Activated CD8-positive, alpha-beta memory T cell treated with anti-CD3 and anti-CD28 coated beads for 24 hours (primary cell): ENCODE results near the gene LMBR1.

Source experiments
- DNase-seq: peaks from one replicate; pipeline ENCODE4 v3.0.0-alpha.2; 2020

LMBR1 gene

GRCh38 chr7:156682928-156683327 lies 210.1 kb downstream of the LMBR1 start:
- no peak for DNase-seq

GRCh38 chr7:156680281-156680680 lies 212.7 kb downstream of the LMBR1 start:
- DNase-seq, result no peak

- DNase-seq, result no peak
Observed at GRCh38 chr7:156677374-156678054, 215.5 kb downstream of the LMBR1 start.

- no peak for DNase-seq
Observed at GRCh38 chr7:156676263-156676662, 216.7 kb downstream of the LMBR1 start.

- DNase-seq, result no peak
Observed at GRCh38 chr7:156675721-156676120, 217.3 kb downstream of the LMBR1 start.

GRCh38 chr7:156673902-156674301 lies 219.1 kb downstream of the LMBR1 start:
- no peak for DNase-seq

GRCh38 chr7:156673454-156673853 lies 219.5 kb downstream of the LMBR1 start:
- no peak for DNase-seq

- DNase-seq, result no peak
Observed at GRCh38 chr7:156669035-156669828, 223.8 kb downstream of the LMBR1 start.

GRCh38 chr7:156668130-156668741 lies 224.7 kb downstream of the LMBR1 start:
- no peak for DNase-seq

GRCh38 chr7:156667110-156667426 lies 225.9 kb downstream of the LMBR1 start:
- no peak for DNase-seq

- no peak for DNase-seq
Observed at GRCh38 chr7:156666368-156667109, 226.4 kb downstream of the LMBR1 start.

GRCh38 chr7:156665101-156665500 lies 227.9 kb downstream of the LMBR1 start:
- DNase-seq, result no peak

- no peak for DNase-seq
Observed at GRCh38 chr7:156662277-156662676, 230.7 kb downstream of the LMBR1 start.

GRCh38 chr7:156661637-156662036 lies 231.3 kb downstream of the LMBR1 start:
- DNase-seq, result no peak

- DNase-seq, result no peak
Observed at GRCh38 chr7:156659961-156660360, 233.0 kb downstream of the LMBR1 start.

GRCh38 chr7:156659203-156659602 lies 233.8 kb downstream of the LMBR1 start:
- no peak for DNase-seq

GRCh38 chr7:156657681-156658080 lies 235.3 kb downstream of the LMBR1 start:
- DNase-seq, result no peak

- DNase-seq, result no peak
Observed at GRCh38 chr7:156656598-156656997, 236.4 kb downstream of the LMBR1 start.

- DNase-seq, result no peak
Observed at GRCh38 chr7:156655983-156656382, 237.0 kb downstream of the LMBR1 start.

GRCh38 chr7:156655251-156655650 lies 237.7 kb downstream of the LMBR1 start:
- no peak for DNase-seq

- DNase-seq, result no peak
Observed at GRCh38 chr7:156654511-156655234, 238.3 kb downstream of the LMBR1 start.

GRCh38 chr7:156652886-156653568 lies 240.0 kb downstream of the LMBR1 start:
- no peak for DNase-seq
